Progenitor cell of endocrine pancreas (in vitro differentiated cells): ENCODE results near the gene PSMG3. TPM values are rescaled to one million over a fixed set of nuclear protein-coding genes. Genes with fewer than 3 reads are reported as not detected.
A peak's percentile ranks its signal among the peaks of the same experiment; 100 is the strongest.

Experiments used
- DNase-seq: peaks from one replicate; pipeline ENCODE4 v3.0.0; 2021; ENCODE audit warnings: low spot score; ENCODE audit not compliant: unreplicated experiment
- H3K27ac Mint-ChIP-seq: 2 replicates; pipeline ENCODE4 v1.8.0; 2021; ENCODE audit warnings: mild to moderate bottlenecking, moderate library complexity, mixed read lengths
- H3K27me3 Mint-ChIP-seq: 2 replicates; pipeline ENCODE4 v1.8.0; 2021; ENCODE audit warnings: mixed read lengths
- H3K36me3 Mint-ChIP-seq: 2 replicates; pipeline ENCODE4 v1.8.0; 2022; ENCODE audit warnings: mixed read lengths; ENCODE audit not compliant: insufficient read depth
- H3K4me1 Mint-ChIP-seq: 2 replicates; pipeline ENCODE4 v1.8.0; 2021; ENCODE audit warnings: low read depth, mixed read lengths
- H3K4me3 Mint-ChIP-seq: 2 replicates; pipeline ENCODE4 v1.8.0; 2021; ENCODE audit warnings: low read depth, mild to moderate bottlenecking, moderate library complexity, mixed read lengths
- H3K9me3 Mint-ChIP-seq: 2 replicates; pipeline ENCODE4 v1.8.0; 2021; ENCODE audit warnings: low read depth, mixed read lengths
- total RNA-seq: library from RNA; stranded (reverse); gene quantifications from 2 replicates; pipeline ENCODE4 v1.2.1, GENCODE V29; 2021
- TF ChIP-seq, protein P1 (sequence below): fragments of 200-600 bp; sonication (generic); IDR thresholded peaks from one replicate; pipeline ENCODE4 v1.5.0; 2021; ENCODE audit warnings: antibody characterized with exemption, mild to moderate bottlenecking; ENCODE audit not compliant: unreplicated experiment

The PSMG3 gene
- total RNA-seq, 1 donor from 2014 or later = 29.1 TPM

DNA sequence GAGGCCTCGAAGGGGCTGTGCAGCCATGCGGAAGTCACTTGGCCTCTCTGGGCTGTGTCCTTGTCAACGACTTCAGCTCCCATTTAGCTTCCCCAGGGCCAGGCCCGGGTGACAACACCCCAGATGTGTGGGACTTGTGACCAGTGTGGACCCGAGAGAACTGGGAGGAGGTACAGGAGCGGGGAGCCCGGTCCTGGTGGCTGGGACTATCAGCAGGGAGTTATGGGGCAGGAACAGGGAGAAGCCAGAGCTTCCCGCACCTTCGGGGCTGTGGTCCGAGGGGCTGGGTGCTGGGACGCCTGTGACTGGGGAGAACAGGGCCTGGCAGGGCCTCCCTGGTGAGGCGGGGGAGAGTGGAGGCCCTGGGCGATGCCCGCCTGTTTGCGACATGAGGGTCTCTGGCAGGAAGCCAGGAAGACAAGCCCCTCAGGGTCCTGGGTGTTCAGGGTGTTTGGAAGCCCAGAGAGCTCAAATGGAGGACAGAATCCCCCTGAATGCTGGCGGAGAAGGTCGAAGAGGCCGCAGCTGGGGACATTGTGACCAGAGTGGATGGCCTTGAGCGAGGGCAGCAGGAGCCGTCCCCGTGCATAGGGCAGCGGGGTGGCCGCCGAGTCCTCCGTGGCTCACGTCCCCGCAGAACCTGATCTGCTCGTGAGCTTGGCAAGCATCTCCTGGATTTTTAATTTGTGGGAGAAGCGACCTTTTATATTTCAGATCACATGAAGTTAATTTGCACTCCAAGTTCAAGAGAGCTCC lies 30.0 kb upstream of the PSMG3 start:
- TF ChIP-seq, protein P1, sequence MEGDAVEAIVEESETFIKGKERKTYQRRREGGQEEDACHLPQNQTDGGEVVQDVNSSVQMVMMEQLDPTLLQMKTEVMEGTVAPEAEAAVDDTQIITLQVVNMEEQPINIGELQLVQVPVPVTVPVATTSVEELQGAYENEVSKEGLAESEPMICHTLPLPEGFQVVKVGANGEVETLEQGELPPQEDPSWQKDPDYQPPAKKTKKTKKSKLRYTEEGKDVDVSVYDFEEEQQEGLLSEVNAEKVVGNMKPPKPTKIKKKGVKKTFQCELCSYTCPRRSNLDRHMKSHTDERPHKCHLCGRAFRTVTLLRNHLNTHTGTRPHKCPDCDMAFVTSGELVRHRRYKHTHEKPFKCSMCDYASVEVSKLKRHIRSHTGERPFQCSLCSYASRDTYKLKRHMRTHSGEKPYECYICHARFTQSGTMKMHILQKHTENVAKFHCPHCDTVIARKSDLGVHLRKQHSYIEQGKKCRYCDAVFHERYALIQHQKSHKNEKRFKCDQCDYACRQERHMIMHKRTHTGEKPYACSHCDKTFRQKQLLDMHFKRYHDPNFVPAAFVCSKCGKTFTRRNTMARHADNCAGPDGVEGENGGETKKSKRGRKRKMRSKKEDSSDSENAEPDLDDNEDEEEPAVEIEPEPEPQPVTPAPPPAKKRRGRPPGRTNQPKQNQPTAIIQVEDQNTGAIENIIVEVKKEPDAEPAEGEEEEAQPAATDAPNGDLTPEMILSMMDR = no peak
- H3K4me1 Mint-ChIP-seq = no peaks in the 10 kb centered on the region
- no peak overlapping the region for H3K4me3 Mint-ChIP-seq
- H3K36me3 Mint-ChIP-seq = no peaks in the 10 kb centered on the region
- H3K27ac Mint-ChIP-seq = peak overlapping the region; percentile 29
- H3K9me3 Mint-ChIP-seq = no peaks in the 10 kb centered on the region
- DNase-seq = no peak
- peaks cover 11% of the 10 kb centered on the region for H3K27me3 Mint-ChIP-seq

DNA sequence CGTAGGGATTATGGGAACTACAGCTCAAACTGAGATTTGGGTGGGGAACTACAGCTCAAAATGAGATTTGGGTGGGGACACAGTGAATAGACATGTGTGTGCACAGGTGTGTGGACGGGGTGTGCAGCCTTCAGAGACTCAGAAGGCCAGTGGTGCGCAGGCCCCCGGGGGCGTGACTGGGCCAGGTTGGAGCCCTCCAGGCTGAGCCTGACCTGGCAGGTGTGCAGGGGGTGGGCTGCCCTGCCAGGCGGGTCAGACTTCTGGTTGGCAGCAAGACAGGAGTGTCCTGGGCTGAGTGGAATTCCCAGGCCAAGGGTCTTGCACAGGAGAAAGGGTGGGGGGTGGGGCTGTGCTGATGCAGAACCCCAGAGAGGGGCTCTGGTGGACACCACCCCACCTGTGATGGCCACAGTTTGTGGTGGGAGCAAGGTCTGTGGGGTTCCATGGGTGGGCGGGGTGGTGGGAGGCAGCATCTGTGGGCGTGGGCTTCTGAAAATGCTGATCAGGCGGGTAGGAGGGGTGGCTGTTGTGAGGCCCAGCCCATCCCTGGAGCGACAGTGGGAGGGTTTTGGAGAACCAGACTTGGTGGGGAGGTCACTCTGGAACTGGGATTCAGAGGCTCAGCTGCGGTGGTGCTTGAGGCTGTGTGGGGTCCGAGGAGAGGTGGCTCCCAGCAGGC lies 29.3 kb upstream of the PSMG3 start:
- Mint-ChIP-seq H3K4me3 (no peak overlapping the region), H3K36me3 (no peaks in the 10 kb centered on the region), H3K4me1 (no peaks in the 10 kb centered on the region), H3K27me3 (peaks cover 11% of the 10 kb centered on the region), H3K27ac (no peak overlapping the region), H3K9me3 (no peaks in the 10 kb centered on the region)
- no peak for DNase-seq
- TF ChIP-seq, protein P1 = no peak

DNA sequence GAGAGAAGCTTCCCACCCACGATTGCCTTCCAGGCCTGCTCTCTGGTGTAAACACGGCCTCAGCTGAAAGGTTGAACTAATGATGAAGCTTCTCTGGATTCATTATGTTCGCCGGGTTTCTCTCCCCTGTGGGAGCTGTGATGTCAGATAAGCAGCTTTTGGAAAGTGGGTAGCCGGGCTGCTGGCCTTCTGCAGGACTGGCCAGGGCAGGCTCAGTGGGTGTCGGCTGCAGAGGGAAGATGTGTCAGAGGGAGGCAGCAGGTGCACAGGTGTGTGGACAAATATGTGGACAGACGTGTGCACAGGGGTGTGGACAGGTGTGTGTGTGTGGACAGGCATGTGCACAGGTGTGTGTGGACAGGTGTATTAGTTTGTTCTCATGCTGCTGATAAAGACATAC lies 28.5 kb upstream of the PSMG3 start:
- no peaks in the 10 kb centered on the region for H3K36me3 Mint-ChIP-seq
- H3K27ac Mint-ChIP-seq = no peak overlapping the region
- TF ChIP-seq, protein P1 = no peak
- peaks cover 11% of the 10 kb centered on the region for H3K27me3 Mint-ChIP-seq
- H3K4me3 Mint-ChIP-seq = no peak overlapping the region
- DNase-seq = no peak
- no peaks in the 10 kb centered on the region for H3K9me3 Mint-ChIP-seq
- H3K4me1 Mint-ChIP-seq = no peaks in the 10 kb centered on the region

DNA sequence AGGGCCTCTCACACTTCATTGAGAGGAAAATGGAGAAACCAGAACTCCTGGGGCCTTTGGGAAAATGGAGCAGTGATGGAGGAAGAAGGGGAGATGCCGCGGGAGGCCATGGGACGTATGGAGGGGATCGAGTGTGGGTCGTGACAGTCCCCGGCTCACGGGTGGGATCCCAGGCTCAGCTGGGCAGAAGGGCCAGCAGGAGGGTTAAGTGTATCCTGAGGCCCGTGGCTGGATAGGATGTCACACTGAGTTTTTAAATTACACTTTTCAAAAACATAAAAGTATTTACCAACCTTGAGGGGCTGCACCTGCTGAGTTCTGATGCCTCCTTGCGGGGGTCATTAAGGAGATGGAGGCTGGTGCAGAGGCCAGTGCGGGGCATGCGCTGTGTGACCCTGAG lies 28.0 kb upstream of the PSMG3 start:
- Mint-ChIP-seq H3K9me3 (no peaks in the 10 kb centered on the region), H3K36me3 (no peaks in the 10 kb centered on the region), H3K27me3 (peaks cover 12% of the 10 kb centered on the region), H3K4me1 (no peaks in the 10 kb centered on the region), H3K27ac (no peak overlapping the region), H3K4me3 (no peak overlapping the region)
- no peak for DNase-seq
- TF ChIP-seq, protein P1 = no peak

DNA sequence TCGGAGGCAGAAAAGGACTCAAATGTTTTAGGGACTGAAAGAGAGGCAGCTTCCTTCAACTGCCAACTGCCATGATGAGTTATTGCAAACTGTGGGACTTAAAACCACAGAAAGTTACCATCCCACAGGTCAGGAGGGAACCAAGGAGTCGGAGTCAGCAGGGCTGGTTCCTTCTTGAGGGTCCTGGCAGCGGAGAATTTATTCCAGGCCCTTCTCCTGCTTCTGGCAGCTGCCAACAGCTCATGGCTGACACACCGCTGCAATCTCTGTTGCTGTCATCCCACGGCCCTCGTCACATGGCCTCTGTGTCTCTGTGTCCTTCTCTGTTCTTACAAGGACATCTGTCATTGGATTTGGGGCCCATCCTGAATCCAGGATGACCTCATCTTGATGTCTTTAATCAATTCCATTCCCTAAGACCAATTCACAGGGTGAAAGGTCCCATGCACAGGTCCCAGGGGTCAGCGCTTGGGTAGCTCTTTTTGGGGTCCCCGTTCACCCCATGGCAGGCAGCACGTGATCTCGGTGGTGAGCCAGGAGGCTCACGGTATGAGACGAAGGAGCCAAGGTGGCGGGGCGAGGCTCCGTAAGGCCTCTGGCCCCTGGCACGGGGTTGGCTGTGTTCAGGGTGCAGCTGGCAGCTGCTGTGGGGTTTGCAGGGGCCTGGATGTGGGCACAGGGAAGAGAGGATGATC lies 27.4 kb upstream of the PSMG3 start:
- DNase-seq = no peak
- Mint-ChIP-seq H3K4me3 (no peak overlapping the region), H3K27ac (peak overlapping the region; percentile 47), H3K9me3 (no peaks in the 10 kb centered on the region), H3K4me1 (no peaks in the 10 kb centered on the region), H3K36me3 (no peaks in the 10 kb centered on the region), H3K27me3 (peaks cover 16% of the 10 kb centered on the region)
- TF ChIP-seq, protein P1 = no peak
